H9 (cell line): Measurements from ENCODE around the gene TMEM26. TPM values are rescaled to one million over a fixed set of nuclear protein-coding genes. Genes with fewer than 3 reads are reported as not detected.
A peak's percentile ranks its signal among the peaks of the same experiment; 100 is the strongest.

Experiments used
- DNase-seq: peaks from one replicate; pipeline ENCODE4 v3.0.0-alpha.2; 2017
- H2AFZ ChIP-seq: one replicate; pipeline ENCODE4 v1.6.1; 2013; ENCODE audit warnings: mild to moderate bottlenecking, low read length, control low read depth, moderate library complexity
- H2AK5ac ChIP-seq: 2 replicates; pipeline ENCODE4 v1.6.1; 2013; ENCODE audit warnings: low read length, control low read depth, mixed read lengths; ENCODE audit not compliant: insufficient read length
- H2BK120ac ChIP-seq: one replicate; pipeline ENCODE4 v1.6.1; 2013; ENCODE audit warnings: low read depth, mild to moderate bottlenecking, low read length, control low read depth, inconsistent platforms; ENCODE audit not compliant: poor library complexity, severe bottlenecking
- H2BK12ac ChIP-seq: 2 replicates; pipeline ENCODE4 v1.6.1; 2013; ENCODE audit warnings: low read length, control low read depth, mixed read lengths, low read depth; ENCODE audit not compliant: insufficient read length
- H2BK15ac ChIP-seq: 2 replicates; pipeline ENCODE4 v1.6.1; 2013; ENCODE audit warnings: low read depth, low read length, control low read depth
- H2BK20ac ChIP-seq: one replicate; pipeline ENCODE4 v1.6.1; 2013; ENCODE audit warnings: low read depth, mild to moderate bottlenecking, low read length, control low read depth, inconsistent platforms; ENCODE audit not compliant: poor library complexity, severe bottlenecking
- H2BK5ac ChIP-seq: 2 replicates; pipeline ENCODE4 v1.6.1; 2013; ENCODE audit warnings: low read length, control low read depth, mixed read lengths; ENCODE audit not compliant: insufficient read length
- H3K14ac ChIP-seq: 2 replicates; pipeline ENCODE4 v1.6.1; 2013; ENCODE audit warnings: low read length, control low read depth; ENCODE audit not compliant: insufficient read depth
- H3K18ac ChIP-seq: 2 replicates; pipeline ENCODE4 v1.6.1; 2013; ENCODE audit warnings: low read depth, mild to moderate bottlenecking, mixed read lengths, low read length, control low read depth; ENCODE audit not compliant: insufficient read length
- H3K23ac ChIP-seq: 2 replicates; pipeline ENCODE4 v1.6.1; 2013; ENCODE audit warnings: low read length, control low read depth, mixed read lengths, low read depth; ENCODE audit not compliant: insufficient read length
- H3K23me2 ChIP-seq: 2 replicates; pipeline ENCODE4 v1.6.1; 2013; ENCODE audit warnings: low read depth, mild to moderate bottlenecking, mixed read lengths, low read length, control low read depth; ENCODE audit not compliant: insufficient read length, poor library complexity, severe bottlenecking
- H3K27ac ChIP-seq: 2 replicates; pipeline ENCODE4 v1.5.1; 2013; ENCODE audit warnings: low read length, control low read depth, mixed read lengths, low read depth; ENCODE audit not compliant: insufficient read length
- H3K27me3 ChIP-seq: 2 replicates; pipeline ENCODE4 v1.6.1; 2013; ENCODE audit warnings: low read length, control low read depth, inconsistent platforms; ENCODE audit not compliant: insufficient read depth
- H3K4ac ChIP-seq: 2 replicates; pipeline ENCODE4 v1.6.1; 2013; ENCODE audit warnings: low read depth, mild to moderate bottlenecking, control low read depth, inconsistent platforms, low read length, moderate library complexity
- H3K4me1 ChIP-seq: 2 replicates; pipeline ENCODE4 v1.6.1; 2013; ENCODE audit warnings: low read length, control low read depth, inconsistent platforms; ENCODE audit not compliant: insufficient read depth
- H3K4me2 ChIP-seq: 2 replicates; pipeline ENCODE4 v1.6.1; 2013; ENCODE audit warnings: low read length, control low read depth, mixed read lengths; ENCODE audit not compliant: insufficient read length, insufficient read depth
- H3K56ac ChIP-seq: 2 replicates; pipeline ENCODE4 v1.6.1; 2013; ENCODE audit warnings: low read depth, mild to moderate bottlenecking, mixed read lengths, low read length, control low read depth; ENCODE audit not compliant: insufficient read length
- H3K79me1 ChIP-seq: 2 replicates; pipeline ENCODE4 v1.6.1; 2013; ENCODE audit warnings: low read depth, mild to moderate bottlenecking, moderate library complexity, low read length, control low read depth, inconsistent platforms; ENCODE audit not compliant: insufficient read depth, poor library complexity, severe bottlenecking
- H3K79me2 ChIP-seq: 2 replicates; pipeline ENCODE4 v1.6.1; 2013; ENCODE audit warnings: low read length, control low read depth, inconsistent platforms; ENCODE audit not compliant: insufficient read depth
- H3K9ac ChIP-seq: 2 replicates; pipeline ENCODE4 v1.6.1; 2013; ENCODE audit warnings: low read length, control low read depth, mixed read lengths; ENCODE audit not compliant: insufficient read length; ENCODE audit errors: extremely low read depth
- H3K9me3 ChIP-seq: one replicate; pipeline ENCODE4 v1.6.1; 2013; ENCODE audit warnings: low read depth, low read length, inconsistent platforms; ENCODE audit not compliant: control insufficient read depth
- H3T11ph ChIP-seq: one replicate; pipeline ENCODE4 v1.6.1; 2013; ENCODE audit warnings: mild to moderate bottlenecking, low read length, control low read depth, inconsistent platforms
- H4K20me1 ChIP-seq: one replicate; pipeline ENCODE4 v1.6.1; 2013; ENCODE audit not compliant: control insufficient read depth, insufficient read length, insufficient read depth
- H4K5ac ChIP-seq: 2 replicates; pipeline ENCODE4 v1.6.1; 2013; ENCODE audit warnings: low read depth, mild to moderate bottlenecking, mixed read lengths, low read length, control low read depth; ENCODE audit not compliant: insufficient read length
- H4K8ac ChIP-seq: replicated peaks from 2 replicates; pipeline ENCODE4 v1.6.1; 2013; ENCODE audit warnings: low read length, control low read depth, mixed read lengths, low read depth; ENCODE audit not compliant: insufficient read length
- H4K91ac ChIP-seq: 2 replicates; pipeline ENCODE4 v1.6.1; 2013; ENCODE audit warnings: low read depth, mild to moderate bottlenecking, moderate library complexity, mixed read lengths, low read length, control low read depth; ENCODE audit not compliant: insufficient read length
- H3K27ac Mint-ChIP-seq, 3 experiments: 2 replicates in 2 of 3; 3 replicates in 1 of 3; pipeline ENCODE4 v1.8.0; 2020 to 2021; ENCODE audit warnings: mixed read lengths in 3 of 3, mild to moderate bottlenecking in 1 of 3, moderate library complexity in 1 of 3
- H3K27me3 Mint-ChIP-seq: 2 replicates; pipeline ENCODE4 v1.8.0; 2021; ENCODE audit warnings: low read depth, mild to moderate bottlenecking, moderate library complexity, mixed read lengths
- H3K36me3 Mint-ChIP-seq, 3 experiments: 2 replicates in 2 of 3; 3 replicates in 1 of 3; pipeline ENCODE4 v1.8.0; 2020 to 2021; ENCODE audit warnings: low read depth in 3 of 3, mixed read lengths in 3 of 3; ENCODE audit not compliant: insufficient read depth in 1 of 3
- H3K4me1 Mint-ChIP-seq, 2 experiments: 2 replicates each; pipeline ENCODE4 v1.8.0; 2020; ENCODE audit warnings: mixed read lengths in 2 of 2
- H3K4me3 Mint-ChIP-seq, 2 experiments: 2 replicates in 1 of 2; 3 replicates in 1 of 2; pipeline ENCODE4 v1.8.0; 2020 to 2021; ENCODE audit warnings: mild to moderate bottlenecking in 2 of 2, mixed read lengths in 2 of 2, moderate library complexity in 1 of 2
- H3K9me3 Mint-ChIP-seq, 2 experiments: 2 replicates in 1 of 2; 3 replicates in 1 of 2; pipeline ENCODE4 v1.8.0; 2020; ENCODE audit warnings: mild to moderate bottlenecking in 2 of 2, mixed read lengths in 2 of 2, moderate library complexity in 1 of 2
- CTCF ChIP-seq: fragments of 200-600 bp; sonication (generic); conservative IDR thresholded peaks from 3 replicates; pipeline ENCODE4 v1.8.0; 2021; ENCODE audit warnings: antibody characterized with exemption, mild to moderate bottlenecking
- WGBS: extraction: QIAGEN DNeasy Blood & Tissue Kit; methylation state at CpG from one replicate; pipeline ENCODE4 v1.1.7; 2013; ENCODE audit warnings: missing lambda C conversion rate, low lambda C conversion rate, mixed read lengths; ENCODE audit not compliant: insufficient read length; ENCODE audit errors: extremely low coverage; 5-methylcytosine and 5-hydroxymethylcytosine counted together
- total RNA-seq: library from RNA; stranded (reverse); gene quantifications from 2 replicates; pipeline ENCODE4 v1.2.1, GENCODE V29; 2021

TMEM26 gene
- total RNA-seq, 1 experiment from 2014 or later: 0.15 TPM

DNA sequence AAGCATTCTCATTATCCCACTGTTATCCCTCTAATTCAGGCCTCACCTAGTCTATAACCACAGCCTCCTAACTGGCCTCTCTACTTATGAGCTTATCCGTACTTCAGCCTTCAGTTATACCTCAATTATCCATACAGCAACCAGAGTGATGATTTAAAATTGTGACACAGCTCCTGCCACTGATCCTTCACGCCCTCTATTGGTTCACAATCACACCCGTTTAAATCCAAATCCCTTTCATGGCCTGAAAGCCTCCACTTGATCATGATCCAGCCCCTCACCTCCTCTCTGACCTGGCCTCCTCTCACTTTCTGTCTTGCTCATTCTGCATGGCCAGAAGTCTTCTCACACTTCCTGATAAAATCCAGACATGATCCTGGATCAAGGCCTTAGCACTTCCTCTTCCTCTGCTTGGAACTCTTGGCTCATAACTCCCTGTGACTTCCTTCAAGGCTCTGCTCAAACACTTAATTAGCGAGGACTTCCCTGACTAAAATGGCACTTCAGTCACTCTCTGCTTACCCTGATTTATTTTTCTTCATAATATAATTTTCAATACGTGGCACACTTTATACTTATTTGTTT is 19.0 kb upstream of the TMEM26 start:
- Histone ChIP-seq H3K9ac (no peak overlapping the region), H3K18ac (no peak overlapping the region), H3K27ac (no peak overlapping the region), H3K4me1 (no peaks in the 10 kb centered on the region), H2BK120ac (no peak overlapping the region), H3K4ac (no peak overlapping the region), H3K79me1 (no peaks in the 10 kb centered on the region), H3K4me2 (no peak overlapping the region), H3K23me2 (no peaks in the 10 kb centered on the region), H2AK5ac (no peak overlapping the region), H3K79me2 (no peaks in the 10 kb centered on the region), H4K8ac (no peak overlapping the region), H3K56ac (no peak overlapping the region), H3K14ac (no peak overlapping the region), H4K20me1 (no peaks in the 10 kb centered on the region), H3T11ph (no peak overlapping the region), H4K91ac (no peak overlapping the region), H3K27me3 (no peaks in the 10 kb centered on the region), H2BK12ac (no peak overlapping the region), H2AFZ (no peak overlapping the region), H2BK5ac (no peak overlapping the region), H3K23ac (no peak overlapping the region), H2BK20ac (no peak overlapping the region), H2BK15ac (no peak overlapping the region), H4K5ac (no peak overlapping the region), H3K9me3 (no peaks in the 10 kb centered on the region)
- Mint-ChIP-seq H3K4me3 (no peak overlapping the region), H3K36me3 (no peaks in the 10 kb centered on the region; a peak in 2 of 7 replicates), H3K9me3 (no peaks in the 10 kb centered on the region), H3K27me3 (no peaks in the 10 kb centered on the region; the same call in none of the 2 replicates), H3K4me1 (0 out of 4 replicates have a peak, but pooled peaks cover 0 to 4% of the 10 kb centered on the region in 2 experiments), H3K27ac (peak overlapping the region in 1 of 3 experiments; percentile 3; a peak in 1 of 7 replicates)
- no peak; the same call in 2 of the 3 replicates for TF ChIP-seq CTCF
- WGBS: no CpG with 5 or more reads among the region's 5 CpGs
- no peak for DNase-seq
